KMS-11 (cell line): ENCODE measurements around the gene RFXAP.

Experiments
- H2AFZ ChIP-seq: fragments of 200-600 bp; sonication (generic); 2 replicates; pipeline ENCODE4 v1.6.1; 2016; ENCODE audit warnings: antibody characterized with exemption, mixed run types, low read depth
- H3K27ac ChIP-seq: fragments of 200-600 bp; sonication (generic); 2 replicates; pipeline ENCODE4 v1.6.1; 2016; ENCODE audit warnings: mild to moderate bottlenecking, mixed run types
- H3K27me3 ChIP-seq: fragments of 200-600 bp; sonication (generic); 2 replicates; pipeline ENCODE4 v1.6.1; 2017; ENCODE audit warnings: mild to moderate bottlenecking, low read depth, mixed run types, moderate library complexity; ENCODE audit not compliant: insufficient read depth
- H3K36me3 ChIP-seq: fragments of 200-600 bp; sonication (generic); 2 replicates; pipeline ENCODE4 v1.6.1; 2017; ENCODE audit warnings: mild to moderate bottlenecking, mixed run types; ENCODE audit not compliant: insufficient read depth
- H3K4me1 ChIP-seq: fragments of 200-600 bp; sonication (generic); 2 replicates; pipeline ENCODE4 v1.6.1; 2016; ENCODE audit warnings: mild to moderate bottlenecking, low read depth, mixed run types; ENCODE audit not compliant: poor library complexity, severe bottlenecking
- H3K4me2 ChIP-seq: fragments of 200-600 bp; sonication (generic); 2 replicates; pipeline ENCODE4 v1.7.0; 2016; ENCODE audit warnings: mild to moderate bottlenecking, mixed run types
- H3K4me3 ChIP-seq: fragments of 200-600 bp; sonication (generic); IDR thresholded peaks from 2 replicates; pipeline ENCODE4 v1.6.1; 2017; ENCODE audit warnings: low read depth, low read length, mixed read lengths; ENCODE audit not compliant: insufficient read depth
- H3K79me2 ChIP-seq: fragments of 200-600 bp; sonication (generic); 2 replicates; pipeline ENCODE4 v1.6.1; 2016; ENCODE audit warnings: low read depth, mixed run types; ENCODE audit not compliant: insufficient read depth
- H3K9ac ChIP-seq: fragments of 200-600 bp; sonication (generic); 2 replicates; pipeline ENCODE4 v1.6.1; 2016; ENCODE audit warnings: mild to moderate bottlenecking, mixed run types
- H4K20me1 ChIP-seq: fragments of 200-600 bp; sonication (generic); 2 replicates; pipeline ENCODE4 v1.6.1; 2016; ENCODE audit warnings: mild to moderate bottlenecking, mixed run types; ENCODE audit not compliant: insufficient read depth
- TF ChIP-seq, protein P1 (sequence below): fragments of 200-600 bp; sonication (generic); conservative IDR thresholded peaks from 2 replicates; pipeline ENCODE4 v1.6.1; 2017; ENCODE audit warnings: low read depth, mild to moderate bottlenecking, antibody characterized with exemption, low read length, moderate library complexity, mixed read lengths

Gene RFXAP

DNA sequence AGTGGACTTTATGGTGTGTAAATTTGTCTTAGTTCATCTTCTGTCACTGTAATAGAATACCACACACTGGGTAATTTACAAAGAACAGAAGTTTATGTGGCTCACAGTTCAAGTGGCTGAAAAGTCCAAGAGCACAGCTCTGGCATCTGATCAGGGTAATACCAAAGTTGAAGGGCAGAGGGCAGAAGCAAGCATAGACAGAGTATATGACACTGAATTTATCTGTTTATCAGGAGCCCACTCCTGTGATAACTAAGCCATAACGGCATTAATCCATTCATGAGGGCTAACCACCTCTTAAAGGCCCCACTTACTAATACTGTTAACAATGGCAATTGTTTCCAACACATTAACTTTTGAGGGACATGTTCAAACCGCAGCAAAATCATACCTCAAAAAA, 4.0 kb upstream of the RFXAP start:
- H3K4me2 ChIP-seq: no peak overlapping the region
- TF ChIP-seq, protein P1, sequence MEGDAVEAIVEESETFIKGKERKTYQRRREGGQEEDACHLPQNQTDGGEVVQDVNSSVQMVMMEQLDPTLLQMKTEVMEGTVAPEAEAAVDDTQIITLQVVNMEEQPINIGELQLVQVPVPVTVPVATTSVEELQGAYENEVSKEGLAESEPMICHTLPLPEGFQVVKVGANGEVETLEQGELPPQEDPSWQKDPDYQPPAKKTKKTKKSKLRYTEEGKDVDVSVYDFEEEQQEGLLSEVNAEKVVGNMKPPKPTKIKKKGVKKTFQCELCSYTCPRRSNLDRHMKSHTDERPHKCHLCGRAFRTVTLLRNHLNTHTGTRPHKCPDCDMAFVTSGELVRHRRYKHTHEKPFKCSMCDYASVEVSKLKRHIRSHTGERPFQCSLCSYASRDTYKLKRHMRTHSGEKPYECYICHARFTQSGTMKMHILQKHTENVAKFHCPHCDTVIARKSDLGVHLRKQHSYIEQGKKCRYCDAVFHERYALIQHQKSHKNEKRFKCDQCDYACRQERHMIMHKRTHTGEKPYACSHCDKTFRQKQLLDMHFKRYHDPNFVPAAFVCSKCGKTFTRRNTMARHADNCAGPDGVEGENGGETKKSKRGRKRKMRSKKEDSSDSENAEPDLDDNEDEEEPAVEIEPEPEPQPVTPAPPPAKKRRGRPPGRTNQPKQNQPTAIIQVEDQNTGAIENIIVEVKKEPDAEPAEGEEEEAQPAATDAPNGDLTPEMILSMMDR: 0 out of 2 replicates have a peak, but pooled peaks have one; percentile 19
- no peak overlapping the region for H3K9ac ChIP-seq
- H2AFZ ChIP-seq: no peak overlapping the region
- no peak overlapping the region for H3K4me3 ChIP-seq
- peaks cover 2% of the 10 kb centered on the region; the same call in 1 of the 2 replicates for H3K79me2 ChIP-seq
- H3K27ac ChIP-seq: no peak overlapping the region
- peaks cover 4% of the 10 kb centered on the region for H3K4me1 ChIP-seq
- H3K36me3 ChIP-seq: no peaks in the 10 kb centered on the region
- H4K20me1 ChIP-seq: no peaks in the 10 kb centered on the region
- H3K27me3 ChIP-seq: no peaks in the 10 kb centered on the region

DNA sequence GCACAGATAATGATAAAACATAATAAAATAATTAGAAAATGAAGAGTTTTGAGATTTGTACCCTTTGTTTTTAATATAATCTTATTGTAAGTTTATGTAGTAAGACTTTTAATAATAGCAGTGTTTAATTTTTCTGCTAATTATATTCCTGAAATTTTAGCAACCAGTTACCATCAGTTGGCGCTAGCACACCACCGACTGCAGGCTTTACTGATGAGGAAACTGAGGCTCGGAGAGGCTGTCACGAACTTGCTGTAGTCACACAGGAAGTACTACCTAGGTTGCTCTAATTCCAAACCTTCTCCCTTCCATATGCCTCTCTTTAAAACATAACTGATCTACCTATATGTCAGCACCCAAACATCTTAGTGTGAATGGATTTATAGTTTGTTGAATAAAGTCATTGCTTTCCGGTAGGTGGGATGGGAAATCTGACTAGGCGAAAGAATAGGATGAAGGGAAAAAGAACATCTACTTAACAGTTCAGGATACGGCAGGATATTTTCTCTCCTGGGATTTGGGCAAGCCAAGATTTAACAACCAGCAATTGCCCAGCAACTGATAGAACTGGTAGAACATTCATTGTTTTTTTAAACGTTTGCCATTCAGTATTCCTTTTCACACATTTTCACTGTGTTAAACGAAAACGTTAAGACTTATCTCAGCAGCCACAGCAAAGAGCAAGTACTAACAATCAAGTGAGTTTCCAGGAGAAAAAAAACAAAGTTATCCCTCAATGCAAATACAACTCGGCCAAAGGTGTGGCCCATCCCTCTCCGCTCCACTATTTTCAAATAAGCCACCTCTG, 822 bp upstream of the RFXAP start:
- Histone ChIP-seq H3K27me3 (no peaks in the 10 kb centered on the region), H3K4me3 (no peak overlapping the region), H3K36me3 (no peaks in the 10 kb centered on the region), H4K20me1 (no peaks in the 10 kb centered on the region), H3K27ac (no peak overlapping the region), H3K79me2 (peaks cover 18% of the 10 kb centered on the region; the same call in 1 of the 2 replicates), H3K4me1 (peaks cover 21% of the 10 kb centered on the region), H2AFZ (peak overlapping the region; percentile 86), H3K9ac (no peak overlapping the region), H3K4me2 (peak overlapping the region; percentile 34; the same call in 1 of the 2 replicates)
- TF ChIP-seq, protein P1: no peak

DNA sequence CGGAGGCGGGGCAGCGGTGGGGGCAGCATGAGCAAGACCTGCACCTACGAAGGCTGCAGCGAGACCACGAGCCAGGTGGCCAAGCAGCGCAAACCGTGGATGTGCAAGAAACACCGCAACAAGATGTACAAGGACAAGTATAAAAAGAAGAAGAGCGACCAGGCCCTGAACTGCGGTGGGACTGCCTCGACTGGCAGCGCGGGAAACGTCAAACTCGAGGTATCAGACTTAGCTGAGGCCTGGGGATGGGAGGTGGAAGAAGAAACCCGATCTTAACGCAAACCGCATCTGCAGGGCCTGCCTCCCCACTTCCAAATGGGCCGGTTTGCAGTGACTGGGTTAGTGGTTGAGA, 693 bp downstream of the RFXAP start:
- TF ChIP-seq, protein P1: no peak
- H3K79me2 ChIP-seq: peaks cover 18% of the 10 kb centered on the region; the same call in 1 of the 2 replicates
- no peaks in the 10 kb centered on the region for H3K27me3 ChIP-seq
- H3K27ac ChIP-seq: peak overlapping the region; percentile 56; the same call in 1 of the 2 replicates
- H4K20me1 ChIP-seq: no peaks in the 10 kb centered on the region
- H3K4me2 ChIP-seq: peak overlapping the region; percentile 88
- H2AFZ ChIP-seq: peak overlapping the region; percentile 86
- H3K36me3 ChIP-seq: no peaks in the 10 kb centered on the region
- H3K4me1 ChIP-seq: peaks cover 21% of the 10 kb centered on the region
- peak overlapping the region; percentile 79; the same call in 1 of the 2 replicates for H3K9ac ChIP-seq
- no peak overlapping the region for H3K4me3 ChIP-seq

DNA sequence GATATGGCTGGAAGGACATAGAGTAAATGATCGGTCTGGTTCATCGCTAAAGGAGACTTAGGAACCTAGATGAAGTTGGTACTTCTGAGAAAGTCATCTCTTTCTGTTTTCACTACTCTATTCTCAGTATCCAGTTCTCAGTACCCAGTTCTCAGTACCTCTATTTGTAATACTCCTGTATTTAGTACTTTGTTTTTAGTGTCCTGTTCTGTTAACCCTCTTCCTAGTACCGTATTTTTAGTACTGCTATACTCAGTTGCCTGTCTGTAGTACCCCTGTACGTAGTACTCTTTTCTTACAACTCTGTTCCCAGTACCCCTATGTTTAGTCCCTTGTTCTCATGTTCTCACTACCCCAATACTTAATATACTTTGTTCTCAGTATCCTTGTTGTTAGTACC, 1.2 kb downstream of the RFXAP start:
- Histone ChIP-seq H3K27me3 (no peaks in the 10 kb centered on the region), H3K4me3 (no peak overlapping the region), H2AFZ (peak overlapping the region; percentile 86), H4K20me1 (no peaks in the 10 kb centered on the region), H3K79me2 (peaks cover 18% of the 10 kb centered on the region; the same call in 1 of the 2 replicates), H3K4me2 (peak overlapping the region; percentile 88), H3K4me1 (peaks cover 21% of the 10 kb centered on the region), H3K9ac (peak overlapping the region; percentile 79; the same call in 1 of the 2 replicates), H3K27ac (peak overlapping the region; percentile 56; the same call in 1 of the 2 replicates), H3K36me3 (no peaks in the 10 kb centered on the region)
- TF ChIP-seq, protein P1: no peak
